K562 (cell line): Measurements from ENCODE around the gene METTL24. TPM values are rescaled to one million over a fixed set of nuclear protein-coding genes. Genes with fewer than 3 reads are reported as not detected.

Experiments used
- ATAC-seq: fragments of 200-7000 bp; cut with Tn5 transposase; 3 replicates; pipeline ENCODE4 v1.9.1; 2020; ENCODE audit warnings: moderate library complexity
- BruUV-seq: library from RNA; stranded (reverse); fragments of 400-500 nt; replicated peaks from 2 replicates; lab custom pipeline; 2021; lab: Mats Ljungman, UMichigan
- CTCF ChIA-PET: fragments of 300-600 bp; formaldehyde crosslinking; extraction: SDS; loops from one replicate; lab custom pipeline; 2021; ENCODE audit warnings: low intra/inter-chr PET ratio; lab: Yijun Ruan, JAX
- POLR2A ChIA-PET: fragments of 300-600, 350-650 bp; sonication (Branson Sonifier 250); formaldehyde crosslinking; extraction: SDS; loops from one replicate; lab custom pipeline; 2021; ENCODE audit warnings: antibody characterized with exemption, inconsistent platforms; lab: Yijun Ruan, JAX
- DNase-seq, 4 experiments: peaks; one replicate each; pipeline versions ENCODE4 v3.0.0 to v3.0.0-alpha.2; 2011 to 2018; ENCODE audit warnings: low spot score in 3 of 4, mixed read lengths in 3 of 4; ENCODE audit errors: extremely low read depth in 1 of 4
- FAIRE-seq: peaks from 2 replicates; lab custom pipeline; 2011; peaks lifted over from hg19 to GRCh38; lab: Jason Lieb, UNC
- H2AFZ ChIP-seq: 2 replicates; pipeline ENCODE4 v1.6.0; 2011; ENCODE audit warnings: low read depth, low read length, control low read depth, inconsistent platforms
- H3K27ac ChIP-seq: fragments of 200-600 bp; 3 replicates; pipeline ENCODE4 v1.8.0; 2011; ENCODE audit warnings: low read depth, mild to moderate bottlenecking, control low read depth, inconsistent platforms, low read length, moderate library complexity, mixed read lengths; ENCODE audit errors: extremely low read depth
- H3K27me3 ChIP-seq, 2 experiments: fragments of 300-600 bp in 1 of 2; 2 replicates in 1 of 2; 3 replicates in 1 of 2; pipeline versions ENCODE4 v1.6.0 to v1.8.0; 2011; ENCODE audit warnings: inconsistent platforms in 2 of 2, low read length in 2 of 2, mild to moderate bottlenecking in 1 of 2, mixed read lengths in 1 of 2, moderate library complexity in 1 of 2; ENCODE audit not compliant: control insufficient read depth in 2 of 2, insufficient read depth in 2 of 2
- H3K36me3 ChIP-seq: fragments of 300-600 bp; 3 replicates; pipeline ENCODE4 v1.8.0; 2011; ENCODE audit warnings: mild to moderate bottlenecking, low read length, inconsistent platforms; ENCODE audit not compliant: control insufficient read depth, insufficient read depth
- H3K4me1 ChIP-seq, 2 experiments: fragments of 200-600 bp in 1 of 2; replicated peaks in 1 of 2; 2 replicates in 1 of 2; 3 replicates in 1 of 2; pipeline versions ENCODE4 v1.5.1 to v1.8.0; 2011; ENCODE audit warnings: inconsistent platforms in 2 of 2, low read length in 2 of 2, mild to moderate bottlenecking in 1 of 2, mixed read lengths in 1 of 2, moderate library complexity in 1 of 2; ENCODE audit not compliant: control insufficient read depth in 2 of 2, insufficient read depth in 2 of 2
- H3K4me2 ChIP-seq: 2 replicates; pipeline ENCODE4 v1.6.1; 2011; ENCODE audit warnings: low read length, control low read depth, inconsistent platforms, mixed read lengths; ENCODE audit not compliant: insufficient read depth
- H3K4me3 ChIP-seq: fragments of 200-600 bp; sonication (generic), shearing (Covaris generic); 2 replicates; pipeline ENCODE4 v1.5.1; 2016; ENCODE audit warnings: control low read depth, inconsistent platforms
- H3K79me2 ChIP-seq: fragments of 200-600 bp; 3 replicates; pipeline ENCODE4 v1.8.0; 2011; ENCODE audit warnings: low read length, inconsistent platforms; ENCODE audit not compliant: control insufficient read depth, insufficient read depth
- H3K9ac ChIP-seq, 2 experiments: 2 replicates each; pipeline versions ENCODE4 v1.6.0 to v1.6.1; 2011; ENCODE audit warnings: low read depth in 2 of 2, low read length in 2 of 2, control low read depth in 1 of 2, inconsistent platforms in 1 of 2, mild to moderate bottlenecking in 1 of 2, mixed read lengths in 1 of 2; ENCODE audit not compliant: insufficient read depth in 1 of 2
- H3K9me1 ChIP-seq: one replicate; pipeline ENCODE4 v1.6.0; 2011; ENCODE audit warnings: inconsistent platforms, mild to moderate bottlenecking, low read length, moderate library complexity; ENCODE audit not compliant: control insufficient read depth, insufficient read depth
- H3K9me3 ChIP-seq: replicated peaks from 2 replicates; pipeline ENCODE4 v1.5.1; 2011; ENCODE audit warnings: low read depth, low read length, inconsistent platforms; ENCODE audit not compliant: control insufficient read depth, insufficient read depth
- H4K20me1 ChIP-seq: replicated peaks from 2 replicates; pipeline ENCODE4 v1.6.1; 2011; ENCODE audit warnings: low read length, inconsistent platforms, mixed read lengths; ENCODE audit not compliant: control insufficient read depth, insufficient read depth
- BRD4 ChIP-seq: fragments of 200-600 bp; sonication (generic); IDR thresholded peaks from 2 replicates; pipeline ENCODE4 v1.6.1; 2017; ENCODE audit warnings: inconsistent platforms
- E2F5 ChIP-seq: sonication (generic); formaldehyde crosslinking; IDR thresholded peaks from 2 replicates; pipeline ENCODE4 v1.8.0; 2022; ENCODE audit warnings: mild to moderate bottlenecking, missing genetic modification reagents
- EHMT2 ChIP-seq: fragments of 450-650 bp; IDR thresholded peaks from 2 replicates; pipeline ENCODE4 v1.6.1; 2018; ENCODE audit warnings: antibody characterized with exemption
- GTF2E2 ChIP-seq: fragments of 200-800 bp; sonication (Bioruptor generic); IDR thresholded peaks from 2 replicates; pipeline ENCODE4 v1.6.1; 2016; ENCODE audit warnings: missing genetic modification characterization, missing compliant biosample characterization
- IFI16 ChIP-seq: fragments of 250-450 bp; sonication (Bioruptor Pico); IDR thresholded peaks from 2 replicates; pipeline ENCODE4 v2.1.2; 2022; ENCODE audit warnings: mild to moderate bottlenecking, inconsistent platforms
- IRF1 ChIP-seq: sonication (generic); formaldehyde crosslinking; IDR thresholded peaks from 2 replicates; pipeline ENCODE4 v1.8.0; 2022; ENCODE audit warnings: missing genetic modification reagents, mild to moderate bottlenecking, borderline replicate concordance
- NCOR1 ChIP-seq: fragments of 450-650 bp; IDR thresholded peaks from 2 replicates; pipeline ENCODE4 v1.6.1; 2016; ENCODE audit warnings: mild to moderate bottlenecking, moderate library complexity
- POLR2AphosphoS2 ChIP-seq: IDR thresholded peaks from 2 replicates; pipeline ENCODE4 v1.6.1; 2012; ENCODE audit warnings: low read length, improper control_type of control experiment
- RHOXF2B ChIP-seq: fragments of 250-450 bp; sonication (Bioruptor Pico); conservative IDR thresholded peaks from 2 replicates; pipeline ENCODE4 v1.5.1; 2021
- SPI1 ChIP-seq: IDR thresholded peaks from 2 replicates; pipeline ENCODE4 v1.6.1; 2011; ENCODE audit warnings: low read depth, low read length, control low read depth, borderline replicate concordance
- STAT5B ChIP-seq: fragments of 250-450 bp; sonication (Bioruptor Pico); IDR thresholded peaks from 2 replicates; pipeline ENCODE4 v1.8.0; 2021; ENCODE audit warnings: mild to moderate bottlenecking, inconsistent platforms
- ZZZ3 ChIP-seq: fragments of 450-650 bp; IDR thresholded peaks from 2 replicates; pipeline ENCODE4 v1.6.1; 2016; ENCODE audit warnings: antibody characterized with exemption, mild to moderate bottlenecking, moderate library complexity
- WGBS: fragments of 100-300 bp; shearing (Covaris generic); methylation state at CpG from one replicate; pipeline ENCODE4 v1.1.6; 2016; ENCODE audit warnings: low coverage, mixed read lengths; ENCODE audit not compliant: insufficient coverage; ENCODE audit errors: missing lambda C conversion rate; 5-methylcytosine and 5-hydroxymethylcytosine counted together
- in situ Hi-C: fragments of 300-500 bp; cut with MboI; formaldehyde crosslinking; loops from 4 replicates; pipeline ENCODE4 v1.15.0; 2018; ENCODE audit warnings: inconsistent platforms, mixed read lengths
- intact Hi-C: fragments of 100-400 bp; cut with micrococcal nuclease; formaldehyde crosslinking; loops from 2 replicates; pipeline ENCODE4 v1.14.2; 2022
- polyA plus RNA-seq, 8 experiments: library from polyadenylated mRNA; depleted of rRNA in 4 of 8; stranded (reverse) in 5 of 8; unstranded in 3 of 8; fragments of >200 nt; fragmentation: Nextera tagmentation in 2 of 8; fragmentation: Illumina TruSeq in 1 of 8; extraction: Ambion mirVana in 2 of 8; extraction: Trizol in 1 of 8; gene quantifications; 2 replicates each; pipeline versions ENCODE4 v1.2.1 to v1.2.3, GENCODE V29; 2011 to 2014; ENCODE audit warnings: inconsistent platforms in 1 of 8, missing spikeins in 1 of 8
- total RNA-seq, 7 experiments: library from RNA; depleted of rRNA in 6 of 7; stranded (reverse); fragments of >200 nt in 6 of 7; fragmentation: Illumina TruSeq in 2 of 7; extraction: Trizol in 2 of 7; gene quantifications; 2 replicates each; pipeline versions ENCODE4 v1.2.1 to v1.2.3, GENCODE V29; 2011 to 2021; ENCODE audit warnings: low replicate concordance in 1 of 7

METTL24 gene
- total and polyA plus RNA-seq, 9 of the 15 experiments (the other 6 are each of a cell fraction or from before 2014, with no cell fraction given): not detected

- Histone ChIP-seq H3K9me1 (no peaks in the 10 kb centered on the region), H3K4me3 (no peak overlapping the region), H3K36me3 (no peaks in the 10 kb centered on the region), H3K4me1 (no peaks in the 10 kb centered on the region), H3K9me3 (no peaks in the 10 kb centered on the region), H3K27ac (no peak overlapping the region), H2AFZ (no peak overlapping the region), H3K27me3 (peaks cover 0 to 12% of the 10 kb centered on the region in 2 experiments; a peak in 2 of 5 replicates), H4K20me1 (no peaks in the 10 kb centered on the region; the same call in 1 of the 2 replicates), H3K4me2 (no peak overlapping the region), H3K9ac (no peak overlapping the region), H3K79me2 (no peaks in the 10 kb centered on the region)
- intact Hi-C loops: no loop called here
- DNase-seq: no peak
- ChIA-PET POLR2A (no interaction called here), CTCF (no interaction called here)
- TF ChIP-seq E2F5 (CRISPR knock-in tag): no peak
- no peak for TF ChIP-seq STAT5B
- no peak for TF ChIP-seq POLR2AphosphoS2
- no peak for TF ChIP-seq RHOXF2B (CRISPR knock-in tag)
- no peak for TF ChIP-seq NCOR1
- no TSS peak for BruUV-seq
- ATAC-seq: no peak
- WGBS: 0% methylated on average over 3 of the region's 3 CpGs
- FAIRE-seq: no peak
- in situ Hi-C loops: no loop called here
These were observed 5.6 kb upstream of the METTL24 start for GRCh38 chr6:110363748-110364147.

- Histone ChIP-seq H3K36me3 (no peaks in the 10 kb centered on the region), H2AFZ (no peak overlapping the region), H3K4me3 (no peak overlapping the region), H4K20me1 (no peaks in the 10 kb centered on the region), H3K4me1 (no peaks in the 10 kb centered on the region; a peak in 2 of 5 replicates), H3K9ac (no peak overlapping the region), H3K79me2 (no peaks in the 10 kb centered on the region), H3K27ac (no peak overlapping the region), H3K9me1 (no peaks in the 10 kb centered on the region), H3K27me3 (peaks cover 19 to 25% of the 10 kb centered on the region in 2 experiments; a peak in 4 of 5 replicates), H3K4me2 (no peak overlapping the region), H3K9me3 (no peaks in the 10 kb centered on the region)
- TF ChIP-seq SPI1 (no peak), EHMT2 (no peak), ZZZ3 (no peak), IRF1 (no peak), BRD4 (no peak), IFI16 (no peak), GTF2E2 (no peak)
- FAIRE-seq (no peak), ATAC-seq (no peak), DNase-seq (no peak)
- CTCF ChIA-PET: no interaction called here
- 0% methylated on average over 3 of the region's 3 CpGs for WGBS
- POLR2A ChIA-PET: no interaction called here
- no TSS peak for BruUV-seq
- intact Hi-C loops: no loop called here
- in situ Hi-C loops: no loop called here
These were observed 2.5 kb upstream of the METTL24 start for GRCh38 chr6:110360676-110361075.
